Stimulated activated naive B cell treated with anti-CD40 and anti-IgM and Interleukin-4, amounts not matched to agents 10 μg/mL and 1 μg/mL and 100 μg/mL, for 72 hours (primary cell): ENCODE measurements around the gene BRAF.
A peak's percentile ranks its signal among the peaks of the same experiment; 100 is the strongest.
"Not testable (repeated sequence)": the region's sequence is repeated elsewhere in the genome, so short reads cannot be mapped to it uniquely, and the experiment has no call there.

Experiments used
- ATAC-seq, 2 donors: fragments of 150-1000 bp; cut with Tn5 transposase; replicated peaks; 2 replicates each; pipeline ENCODE4 v1.10.0; 2021; ENCODE audit warnings: moderate library complexity in 1 of 2
- DNase-seq: peaks from one replicate; pipeline ENCODE4 v3.0.0; 2021
- H3K27ac Mint-ChIP-seq: one replicate; pipeline ENCODE4 v1.8.0; 2022; ENCODE audit warnings: mild to moderate bottlenecking, mixed read lengths
- H3K27me3 Mint-ChIP-seq, 2 donors: one replicate each; pipeline ENCODE4 v1.8.0; 2022; ENCODE audit warnings: mixed read lengths in 2 of 2
- H3K36me3 Mint-ChIP-seq, 2 donors: one replicate each; pipeline ENCODE4 v1.8.0; 2022; ENCODE audit warnings: mixed read lengths in 2 of 2, mild to moderate bottlenecking in 1 of 2
- H3K4me1 Mint-ChIP-seq, 2 donors: one replicate each; pipeline ENCODE4 v1.8.0; 2022; ENCODE audit warnings: mixed read lengths in 2 of 2, mild to moderate bottlenecking in 1 of 2
- H3K4me3 Mint-ChIP-seq, 2 donors: one replicate each; pipeline ENCODE4 v1.8.0; 2022; ENCODE audit warnings: mild to moderate bottlenecking in 2 of 2, mixed read lengths in 2 of 2, moderate library complexity in 1 of 2
- H3K9me3 Mint-ChIP-seq, 2 donors: one replicate each; pipeline ENCODE4 v1.8.0; 2022; ENCODE audit warnings: mixed read lengths in 2 of 2, mild to moderate bottlenecking in 1 of 2

BRAF gene

GRCh38 chr7:140831724-140832123, 93.0 kb downstream of the BRAF start:
- peaks cover 17 to 51% of the 10 kb centered on the region in 2 donors for H3K36me3 Mint-ChIP-seq
- H3K4me3 Mint-ChIP-seq: no peak overlapping the region
- H3K4me1 Mint-ChIP-seq: peaks cover 0 to 2% of the 10 kb centered on the region in 2 donors
- H3K27me3 Mint-ChIP-seq: no peaks in the 10 kb centered on the region
- no peaks in the 10 kb centered on the region for H3K9me3 Mint-ChIP-seq
- H3K27ac Mint-ChIP-seq: no peak overlapping the region
- DNase-seq (no peak), ATAC-seq (no peak)

GRCh38 chr7:140829720-140830119, 95.0 kb downstream of the BRAF start:
- Mint-ChIP-seq H3K36me3 (peaks cover 17 to 58% of the 10 kb centered on the region in 2 donors), H3K27ac (no peak overlapping the region)

DNA sequence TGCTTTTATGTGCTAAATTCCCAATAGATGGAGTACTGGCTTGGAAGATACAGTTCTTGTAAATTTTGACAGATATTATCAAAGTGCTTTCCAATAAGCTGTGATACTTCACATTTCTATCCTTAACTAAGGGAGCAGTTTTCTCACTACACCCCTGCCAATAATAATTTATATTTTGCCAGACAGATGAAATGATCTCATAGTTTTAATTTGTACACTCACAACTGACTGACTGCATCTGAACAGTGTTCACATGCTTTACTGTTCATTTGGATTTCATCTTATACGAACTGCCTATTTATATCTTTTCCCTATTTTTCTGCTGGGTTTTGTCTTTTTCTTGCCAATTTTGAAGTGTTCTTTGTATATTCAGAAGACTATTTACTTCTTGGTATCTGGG, 96.0 kb downstream of the BRAF start:
- H3K36me3 Mint-ChIP-seq: peaks cover 18 to 56% of the 10 kb centered on the region in 2 donors
- H3K9me3 Mint-ChIP-seq: no peaks in the 10 kb centered on the region
- H3K27me3 Mint-ChIP-seq: no peaks in the 10 kb centered on the region
- DNase-seq: no peak
- H3K4me3 Mint-ChIP-seq: no peak overlapping the region
- no peak overlapping the region for H3K27ac Mint-ChIP-seq
- peaks cover 0 to 2% of the 10 kb centered on the region in 2 donors for H3K4me1 Mint-ChIP-seq
- ATAC-seq: no peak

More at GRCh38 chr7:140829720-140830119, 95.0 kb downstream of the BRAF start:
- peaks cover 0 to 2% of the 10 kb centered on the region in 2 donors for H3K4me1 Mint-ChIP-seq
- no peaks in the 10 kb centered on the region for H3K27me3 Mint-ChIP-seq
- no peak overlapping the region for H3K4me3 Mint-ChIP-seq
- ATAC-seq (no peak), DNase-seq (no peak)
- no peaks in the 10 kb centered on the region for H3K9me3 Mint-ChIP-seq

- not testable (repeated sequence) for H3K27me3 Mint-ChIP-seq, H3K27ac Mint-ChIP-seq, H3K4me1 Mint-ChIP-seq, ATAC-seq, DNase-seq, H3K4me3 Mint-ChIP-seq
- peaks cover 7 to 10% of the 10 kb centered on the region in 2 donors for H3K9me3 Mint-ChIP-seq
- peaks cover 23 to 35% of the 10 kb centered on the region in 2 donors for H3K36me3 Mint-ChIP-seq
These were observed 107.3 kb downstream of the BRAF start for GRCh38 chr7:140817383-140817782.

GRCh38 chr7:140810830-140811556, 113.7 kb downstream of the BRAF start:
- H3K4me1 Mint-ChIP-seq: peaks cover 5 to 7% of the 10 kb centered on the region in 2 donors
- H3K36me3 Mint-ChIP-seq: peaks cover 2 to 8% of the 10 kb centered on the region in 2 donors
- ATAC-seq (peak; percentile 87 to 91), DNase-seq (peak; percentile 36)
- no peaks in the 10 kb centered on the region for H3K9me3 Mint-ChIP-seq
- H3K27me3 Mint-ChIP-seq: no peaks in the 10 kb centered on the region
- no peak overlapping the region for H3K4me3 Mint-ChIP-seq
- no peak overlapping the region for H3K27ac Mint-ChIP-seq

- Mint-ChIP-seq H3K27ac (no peak overlapping the region), H3K27me3 (no peaks in the 10 kb centered on the region), H3K4me3 (no peak overlapping the region), H3K4me1 (peaks cover 5 to 7% of the 10 kb centered on the region in 2 donors), H3K9me3 (no peaks in the 10 kb centered on the region), H3K36me3 (peaks cover 4 to 10% of the 10 kb centered on the region in 2 donors)
- DNase-seq: no peak
- no peak for ATAC-seq
These were observed 114.3 kb downstream of the BRAF start for GRCh38 chr7:140810385-140810784.

DNA sequence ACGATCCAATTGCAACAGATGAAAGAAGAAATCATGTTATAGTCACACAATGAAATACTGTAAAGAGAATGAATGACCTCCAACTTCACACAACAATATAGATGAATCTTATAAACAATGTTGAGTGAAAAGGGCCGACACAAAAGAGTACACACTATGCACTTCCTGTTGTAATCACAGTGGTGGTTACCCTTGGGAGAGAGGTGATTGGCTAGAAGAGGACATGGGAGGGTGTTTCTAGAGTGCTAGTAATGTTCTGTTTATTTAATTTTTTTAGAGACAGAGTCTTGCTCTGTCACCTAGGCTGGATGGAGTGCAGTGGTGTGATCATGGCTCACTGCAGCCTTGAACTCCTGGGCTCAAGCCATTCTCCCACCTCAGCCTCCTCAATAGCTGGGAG, 145.8 kb downstream of the BRAF start:
- Mint-ChIP-seq H3K9me3 (no peaks in the 10 kb centered on the region), H3K4me1 (no peaks in the 10 kb centered on the region), H3K27me3 (no peaks in the 10 kb centered on the region), H3K4me3 (no peak overlapping the region), H3K36me3 (peaks cover 10 to 29% of the 10 kb centered on the region in 2 donors), H3K27ac (no peak overlapping the region)
- no peak for DNase-seq
- no peak for ATAC-seq

- Mint-ChIP-seq H3K4me3 (no peak overlapping the region), H3K27me3 (no peaks in the 10 kb centered on the region), H3K27ac (no peak overlapping the region), H3K4me1 (no peaks in the 10 kb centered on the region), H3K36me3 (peaks cover 10 to 32% of the 10 kb centered on the region in 2 donors), H3K9me3 (no peaks in the 10 kb centered on the region)
- DNase-seq (no peak), ATAC-seq (no peak)
These were observed 146.2 kb downstream of the BRAF start for GRCh38 chr7:140778568-140778967.

DNA sequence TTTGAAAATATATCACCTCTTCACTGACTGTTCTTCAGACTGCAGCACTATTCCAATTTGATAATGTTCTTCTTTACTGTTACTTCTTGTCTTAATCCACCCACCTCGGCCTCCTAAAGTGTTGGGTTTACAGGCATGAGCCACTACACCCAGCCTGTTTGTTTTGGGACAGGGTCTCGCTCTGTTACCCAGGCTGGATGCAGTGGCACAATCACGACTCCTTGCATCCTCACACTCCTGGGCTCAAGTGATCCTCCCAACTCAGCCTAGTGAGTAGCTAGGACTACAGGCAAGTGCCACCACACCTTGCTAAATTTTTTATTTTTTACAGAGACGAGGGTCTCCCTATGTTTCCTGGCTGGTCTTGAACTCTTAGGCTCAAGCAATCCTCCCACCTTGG, 150.4 kb downstream of the BRAF start:
- no peak for DNase-seq
- Mint-ChIP-seq H3K36me3 (peaks cover 21 to 44% of the 10 kb centered on the region in 2 donors), H3K27ac (peak overlapping the region; percentile 63), H3K4me3 (no peak overlapping the region), H3K9me3 (no peaks in the 10 kb centered on the region), H3K27me3 (no peaks in the 10 kb centered on the region), H3K4me1 (no peaks in the 10 kb centered on the region)
- ATAC-seq: no peak

DNA sequence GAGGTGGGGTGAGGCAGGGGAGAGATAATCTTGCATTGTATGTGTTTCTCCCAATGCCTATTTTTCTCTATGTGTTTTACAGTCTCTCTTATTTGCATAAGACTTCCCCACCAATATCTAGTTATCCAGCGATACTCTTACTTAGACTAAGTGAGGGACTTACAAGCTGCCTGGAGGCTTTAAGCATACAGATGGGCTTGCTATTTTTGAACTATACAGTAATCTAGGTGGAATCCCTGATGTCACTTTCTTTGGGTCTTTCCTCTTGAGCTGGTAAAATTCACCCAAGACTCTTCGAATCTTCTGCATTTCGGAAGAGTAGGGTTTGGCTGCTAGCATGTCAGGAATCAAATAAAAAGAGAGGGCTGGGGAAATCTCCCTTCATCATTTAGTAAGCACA, 151.6 kb downstream of the BRAF start:
- no peak overlapping the region for H3K4me3 Mint-ChIP-seq
- DNase-seq: no peak
- H3K36me3 Mint-ChIP-seq: peaks cover 19 to 51% of the 10 kb centered on the region in 2 donors
- no peak overlapping the region for H3K27ac Mint-ChIP-seq
- H3K27me3 Mint-ChIP-seq: no peaks in the 10 kb centered on the region
- ATAC-seq: no peak
- no peaks in the 10 kb centered on the region for H3K4me1 Mint-ChIP-seq
- H3K9me3 Mint-ChIP-seq: no peaks in the 10 kb centered on the region

GRCh38 chr7:140771826-140772225, 152.9 kb downstream of the BRAF start:
- no peaks in the 10 kb centered on the region for H3K27me3 Mint-ChIP-seq
- no peak overlapping the region for H3K4me3 Mint-ChIP-seq
- H3K9me3 Mint-ChIP-seq: peaks cover 0 to 6% of the 10 kb centered on the region in 2 donors
- H3K27ac Mint-ChIP-seq: no peak overlapping the region
- no peak for DNase-seq
- peaks cover 27 to 58% of the 10 kb centered on the region in 2 donors for H3K36me3 Mint-ChIP-seq
- H3K4me1 Mint-ChIP-seq: no peaks in the 10 kb centered on the region
- no peak for ATAC-seq

- no peak overlapping the region for H3K27ac Mint-ChIP-seq
- DNase-seq: no peak
These were observed 154.9 kb downstream of the BRAF start for GRCh38 chr7:140769852-140770251.

GRCh38 chr7:140767418-140767817, 157.3 kb downstream of the BRAF start:
- DNase-seq (no peak), ATAC-seq (no peak)
- H3K9me3 Mint-ChIP-seq: peaks cover 0 to 6% of the 10 kb centered on the region in 2 donors
- H3K27ac Mint-ChIP-seq: no peak overlapping the region
- H3K4me3 Mint-ChIP-seq: no peak overlapping the region
- no peaks in the 10 kb centered on the region for H3K4me1 Mint-ChIP-seq
- H3K27me3 Mint-ChIP-seq: no peaks in the 10 kb centered on the region
- peaks cover 29 to 42% of the 10 kb centered on the region in 2 donors for H3K36me3 Mint-ChIP-seq

More at GRCh38 chr7:140769852-140770251, 154.9 kb downstream of the BRAF start:
- Mint-ChIP-seq H3K4me1 (no peaks in the 10 kb centered on the region), H3K36me3 (peaks cover 25 to 55% of the 10 kb centered on the region in 2 donors), H3K9me3 (peaks cover 0 to 6% of the 10 kb centered on the region in 2 donors), H3K4me3 (no peak overlapping the region), H3K27me3 (no peaks in the 10 kb centered on the region)
- ATAC-seq: no peak

- H3K27ac Mint-ChIP-seq, H3K4me3 Mint-ChIP-seq, ATAC-seq, H3K27me3 Mint-ChIP-seq, H3K9me3 Mint-ChIP-seq, DNase-seq, H3K4me1 Mint-ChIP-seq: not testable (repeated sequence)
- peaks cover 30 to 51% of the 10 kb centered on the region in 2 donors for H3K36me3 Mint-ChIP-seq
These were observed 159.3 kb downstream of the BRAF start for GRCh38 chr7:140765441-140765840.

DNA sequence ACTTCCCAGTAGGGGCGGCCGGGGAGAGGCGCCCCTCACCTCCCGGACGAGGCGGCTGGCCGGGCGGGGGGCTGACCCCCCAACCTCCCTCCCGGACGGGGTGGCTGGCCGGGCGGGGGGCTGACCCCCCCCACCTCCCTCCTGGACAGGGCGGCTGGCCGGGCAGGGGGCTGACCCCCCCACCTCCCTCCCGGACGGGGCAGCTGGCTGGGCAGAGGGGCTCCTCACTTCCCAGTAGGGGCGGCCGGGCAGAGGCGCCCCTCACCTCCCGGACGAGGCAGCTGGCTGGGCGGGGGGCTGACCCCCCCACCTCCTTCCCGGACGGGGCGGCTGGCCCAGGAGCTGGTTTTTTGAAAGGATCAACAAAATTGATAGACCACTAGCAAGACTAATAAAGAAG, 161.6 kb downstream of the BRAF start:
- ATAC-seq, H3K9me3 Mint-ChIP-seq, H3K27me3 Mint-ChIP-seq, DNase-seq, H3K27ac Mint-ChIP-seq, H3K4me1 Mint-ChIP-seq, H3K4me3 Mint-ChIP-seq: not testable (repeated sequence)
- peaks cover 36 to 51% of the 10 kb centered on the region in 2 donors for H3K36me3 Mint-ChIP-seq
